T-helper 1 cell (primary cell): ENCODE results near the gene NCKAP1.
"Not testable (repeated sequence)": the region's sequence is repeated elsewhere in the genome, so short reads cannot be mapped to it uniquely, and the experiment has no call there.

Experiments used
- DNase-seq, 5 donors: peaks; one replicate each; pipeline ENCODE4 v3.0.0-alpha.2; 2012 to 2020

The NCKAP1 gene

GRCh38 chr2:182910965-182911364, 127.3 kb downstream of the NCKAP1 start:
- no peak for DNase-seq

- no peak for DNase-seq
Observed at GRCh38 chr2:182907081-182907830, 131.0 kb downstream of the NCKAP1 start.

- DNase-seq, result no peak
Observed at GRCh38 chr2:182906454-182906853, 131.8 kb downstream of the NCKAP1 start.

- no peak for DNase-seq
Observed at GRCh38 chr2:182904844-182905243, 133.4 kb downstream of the NCKAP1 start.

- no peak for DNase-seq
Observed at GRCh38 chr2:182903566-182903965, 134.7 kb downstream of the NCKAP1 start.

- no peak for DNase-seq
Observed at GRCh38 chr2:182901748-182902147, 136.5 kb downstream of the NCKAP1 start.

GRCh38 chr2:182898718-182899117, 139.5 kb downstream of the NCKAP1 start:
- DNase-seq, result no peak

GRCh38 chr2:182897137-182897536, 141.1 kb downstream of the NCKAP1 start:
- DNase-seq, result no peak

- DNase-seq, result no peak
Observed at GRCh38 chr2:182895798-182896197, 142.5 kb downstream of the NCKAP1 start.

- DNase-seq, result no peak
Observed at GRCh38 chr2:182895169-182895568, 143.1 kb downstream of the NCKAP1 start.

- no peak for DNase-seq
Observed at GRCh38 chr2:182894174-182894573, 144.1 kb downstream of the NCKAP1 start.

- DNase-seq, result no peak
Observed at GRCh38 chr2:182893666-182894065, 144.6 kb downstream of the NCKAP1 start.

- not testable (repeated sequence) for DNase-seq
Observed at GRCh38 chr2:182893035-182893434, 145.2 kb downstream of the NCKAP1 start.

GRCh38 chr2:182891611-182892010, 146.6 kb downstream of the NCKAP1 start:
- no peak for DNase-seq

GRCh38 chr2:182890773-182891378, 147.4 kb downstream of the NCKAP1 start:
- no peak for DNase-seq

- no peak for DNase-seq
Observed at GRCh38 chr2:182890305-182890704, 148.0 kb downstream of the NCKAP1 start.

- DNase-seq, result no peak
Observed at GRCh38 chr2:182887753-182888415, 150.4 kb downstream of the NCKAP1 start.

- no peak for DNase-seq
Observed at GRCh38 chr2:182887093-182887492, 151.2 kb downstream of the NCKAP1 start.

GRCh38 chr2:182885771-182886170, 152.5 kb downstream of the NCKAP1 start:
- no peak for DNase-seq

GRCh38 chr2:182883451-182883850, 154.8 kb downstream of the NCKAP1 start:
- no peak for DNase-seq

- not testable (repeated sequence) for DNase-seq
Observed at GRCh38 chr2:182880100-182880499, 158.2 kb downstream of the NCKAP1 start.

GRCh38 chr2:182876653-182877052, 161.6 kb downstream of the NCKAP1 start:
- not testable (repeated sequence) for DNase-seq

GRCh38 chr2:182870227-182870626, 168.0 kb downstream of the NCKAP1 start:
- no peak for DNase-seq
